Measurements from ENCODE around the gene RNF10.

- TF ChIP-seq EZH2 (IDR thresholded peaks at IDR 0.05) = no peak
- TF ChIP-seq POLR2AphosphoS5 (IDR thresholded peaks at IDR 0.05; ENCODE audit: borderline replicate concordance, low read depth, low read length) = no peak
These were observed 39.4 kb downstream of the RNF10 start for GRCh38 chr12:120573560-120573959.

Data from SK-N-MC (cell line).